AG10803 (cell line): ENCODE results near the gene HIVEP2.

Experiments used
- DNase-seq: peaks from one replicate; pipeline ENCODE4 v3.0.0; 2010; ENCODE audit warnings: low read depth
- H3K4me3 ChIP-seq: 2 replicates; pipeline ENCODE4 v1.5.1; 2011; ENCODE audit warnings: mild to moderate bottlenecking, low read length, control low read depth
- CTCF ChIP-seq: conservative IDR thresholded peaks from 2 replicates; pipeline ENCODE4 v1.5.1; 2011; ENCODE audit warnings: mild to moderate bottlenecking, low read length, control low read depth, inconsistent platforms

The HIVEP2 gene

DNA sequence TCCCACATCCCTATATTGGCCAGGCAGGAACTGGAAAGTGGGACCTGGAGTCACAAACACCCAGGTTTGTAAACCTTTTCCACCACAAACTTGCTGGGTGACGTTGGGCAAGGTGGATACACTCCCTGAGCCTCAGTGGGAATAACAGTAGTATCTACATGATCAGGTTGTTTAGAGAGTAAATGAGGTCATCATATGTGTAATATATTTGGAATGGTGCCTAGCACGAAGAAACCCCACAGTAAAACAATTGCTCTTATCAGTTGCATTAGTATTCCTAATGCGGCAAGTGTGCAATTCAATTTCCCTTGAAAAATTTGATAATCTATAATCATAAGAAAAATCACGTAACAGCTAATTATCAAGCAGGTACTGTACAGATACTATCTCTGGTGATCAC, 51.9 kb downstream of the HIVEP2 start:
- no peak for DNase-seq
- H3K4me3 ChIP-seq = no peak overlapping the region
- TF ChIP-seq CTCF = no peak

DNA sequence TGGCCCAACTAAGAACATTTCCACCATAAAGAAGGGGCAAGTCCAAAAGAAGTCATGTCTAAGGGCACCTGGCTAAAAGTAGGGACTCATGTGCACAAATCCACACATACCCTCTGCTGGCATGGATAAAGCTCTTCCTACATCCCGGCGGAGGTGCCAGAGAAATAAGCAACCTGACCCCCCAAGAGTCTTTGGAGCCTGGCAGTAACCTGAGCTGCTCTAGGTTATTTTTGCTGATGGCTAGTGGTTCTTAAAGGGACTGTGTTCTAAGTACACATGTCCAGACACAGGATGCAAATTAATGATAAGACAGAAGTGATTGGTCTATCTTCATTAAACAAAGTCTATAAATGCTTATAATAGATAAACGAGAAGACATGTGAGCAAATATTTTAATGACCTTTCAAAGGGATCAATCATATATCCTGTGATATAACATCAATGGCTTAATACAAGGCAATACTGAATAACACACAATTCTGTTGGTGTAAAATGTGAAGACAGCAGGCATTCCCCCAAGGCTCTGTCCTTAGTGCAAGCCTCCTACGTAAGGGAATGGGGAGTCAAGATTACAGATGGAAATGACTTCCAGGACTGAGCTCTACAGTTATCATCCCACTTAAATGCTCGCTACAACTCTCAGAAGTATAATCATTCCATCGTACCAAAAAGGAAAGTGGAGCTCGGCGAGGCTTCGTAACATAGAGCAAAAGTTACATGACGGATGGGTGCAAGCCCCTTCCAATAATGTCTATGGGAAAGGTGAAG, 52.5 kb downstream of the HIVEP2 start:
- TF ChIP-seq CTCF = no peak
- no peak for DNase-seq
- no peak overlapping the region for H3K4me3 ChIP-seq

- no peak overlapping the region for H3K4me3 ChIP-seq
- no peak for TF ChIP-seq CTCF
- DNase-seq = no peak
Observed at GRCh38 chr6:142891454-142891853, 53.5 kb downstream of the HIVEP2 start.

DNA sequence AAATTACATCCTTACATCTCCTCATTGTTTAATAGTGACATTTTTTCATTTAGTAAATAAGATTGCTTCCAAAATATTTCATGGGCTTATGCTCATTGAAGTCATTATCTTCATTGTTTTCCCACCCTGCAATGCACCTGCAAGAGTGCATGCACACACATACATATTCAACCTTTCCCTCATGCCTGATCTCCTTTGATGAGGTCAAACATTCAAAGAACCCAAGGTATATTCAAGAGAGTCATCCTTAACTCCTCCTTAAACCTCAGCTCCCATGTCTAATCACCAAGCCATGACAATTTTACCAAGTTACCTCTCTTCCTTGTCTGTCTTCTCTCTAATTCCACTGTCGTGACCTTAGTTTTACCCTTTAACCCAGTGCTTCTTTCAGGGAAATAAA, 56.5 kb downstream of the HIVEP2 start:
- no peak for TF ChIP-seq CTCF
- no peak overlapping the region for H3K4me3 ChIP-seq
- DNase-seq = no peak

DNA sequence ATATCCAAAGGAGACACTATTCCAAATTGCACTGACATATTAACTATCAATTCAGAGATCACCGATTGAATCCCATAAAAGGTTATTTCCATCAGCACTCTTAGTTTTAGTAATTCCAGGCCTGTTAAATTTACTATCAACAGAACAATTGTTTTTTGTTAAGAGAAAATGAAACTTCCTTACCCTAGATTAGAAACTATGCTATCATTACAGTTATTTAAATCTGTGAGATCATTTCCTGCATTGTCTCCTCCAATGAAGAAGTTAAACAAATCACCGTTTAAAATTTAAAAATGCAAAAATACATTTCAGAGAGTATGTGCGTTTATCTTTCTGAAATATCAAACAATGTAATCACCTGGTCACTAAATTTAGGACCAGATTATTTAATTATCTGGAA, 57.5 kb downstream of the HIVEP2 start:
- no peak for TF ChIP-seq CTCF
- H3K4me3 ChIP-seq = no peak overlapping the region
- DNase-seq = no peak

GRCh38 chr6:142886431-142887170, 58.4 kb downstream of the HIVEP2 start:
- peak; percentile 50 for TF ChIP-seq CTCF
- no peak overlapping the region for H3K4me3 ChIP-seq
- DNase-seq = peak; percentile 44
